A549 (cell line): ENCODE results near the gene OLFM3. TPM values are rescaled to one million over a fixed set of nuclear protein-coding genes. Genes with fewer than 3 reads are reported as not detected.

Source experiments
- ATAC-seq, 2 experiments: fragments of 200-7000 bp in 1 of 2; fragments of >200 bp in 1 of 2; cut with Nextera tagmentation in 1 of 2; cut with Tn5 transposase in 1 of 2; 3 replicates each; pipeline versions ENCODE4 v1.8.0 to v1.9.1; 2018 to 2020; ENCODE audit warnings: mild to moderate bottlenecking in 1 of 2, moderate library complexity in 1 of 2
- CTCF ChIA-PET: fragments of 300-600 bp; sonication (Branson Sonifier 250); formaldehyde crosslinking; extraction: SDS; loops from one replicate; lab custom pipeline; 2021; ENCODE audit warnings: antibody characterized with exemption, inconsistent platforms; lab: Yijun Ruan, JAX
- POLR2A ChIA-PET: fragments of 350-600 bp; formaldehyde crosslinking; extraction: SDS; loops from one replicate; lab custom pipeline; 2021; ENCODE audit warnings: antibody characterized with exemption, inconsistent platforms; lab: Yijun Ruan, JAX
- DNase-seq, 2 experiments: peaks; one replicate each; pipeline versions ENCODE4 v3.0.0 to v3.0.0-alpha.2; 2011 to 2016; ENCODE audit warnings: low read depth in 1 of 2, low spot score in 1 of 2
- FAIRE-seq: peaks from 2 replicates; lab custom pipeline; 2011; peaks lifted over from hg19 to GRCh38; lab: Jason Lieb, UNC
- H3K27ac ChIP-seq, 2 experiments: fragments of >200 bp; sonication (Bioruptor Twin); formaldehyde crosslinking; 3 replicates each; pipeline ENCODE4 v1.5.1; 2016 to 2017
- H3K4me1 ChIP-seq: fragments of >200 bp; sonication (Bioruptor Twin); formaldehyde crosslinking; 3 replicates; pipeline ENCODE4 v1.6.1; 2016
- H3K4me2 ChIP-seq: fragments of >200 bp; sonication (Bioruptor Twin); formaldehyde crosslinking; 3 replicates; pipeline ENCODE4 v1.6.1; 2016
- H3K4me3 ChIP-seq: fragments of >200 bp; sonication (Bioruptor Twin); formaldehyde crosslinking; 3 replicates; pipeline ENCODE4 v1.5.1; 2016
- H3K9me3 ChIP-seq: fragments of >200 bp; sonication (Bioruptor Twin); formaldehyde crosslinking; 3 replicates; pipeline ENCODE4 v1.6.1; 2016
- BCL3 ChIP-seq: fragments of >200 bp; sonication (Bioruptor Twin); formaldehyde crosslinking; IDR thresholded peaks from 3 replicates; pipeline ENCODE4 v1.6.1; 2016
- BHLHE40 ChIP-seq: IDR thresholded peaks from 2 replicates; pipeline ENCODE4 v1.6.1; 2012; ENCODE audit warnings: low read depth, low read length, inconsistent platforms
- CBX2 ChIP-seq: fragments of 200-600 bp; sonication (generic); IDR thresholded peaks from 2 replicates; pipeline ENCODE4 v1.6.1; 2016; ENCODE audit warnings: low read depth, mild to moderate bottlenecking, borderline replicate concordance
- CHD2 ChIP-seq: fragments of 150-350 bp; IDR thresholded peaks from 2 replicates; pipeline ENCODE4 v1.6.1; 2014; ENCODE audit warnings: low read length; ENCODE audit not compliant: partially characterized antibody
- EP300 ChIP-seq, 2 experiments: fragments of >200 bp; sonication (Bioruptor Twin); formaldehyde crosslinking; IDR thresholded peaks; 2 replicates in 1 of 2; 3 replicates in 1 of 2; pipeline ENCODE4 v1.6.1; 2016 to 2017
- ESRRA ChIP-seq: fragments of 150-350 bp; IDR thresholded peaks from 2 replicates; pipeline ENCODE4 v1.6.1; 2014; ENCODE audit warnings: mild to moderate bottlenecking, low read length, borderline replicate concordance
- FOSB ChIP-seq: fragments of 250-450 bp; sonication (Bioruptor Pico); IDR thresholded peaks from 2 replicates; pipeline ENCODE4 v1.5.0; 2020; ENCODE audit warnings: mild to moderate bottlenecking, moderate library complexity
- FOSL2 ChIP-seq, 2 experiments: fragments of 450-650 bp in 1 of 2; fragments of >200 bp in 1 of 2; sonication (Bioruptor Twin) in 1 of 2; formaldehyde crosslinking; IDR thresholded peaks; 2 replicates each; pipeline versions ENCODE4 v1.5.0 to v1.6.1; 2016 to 2020; ENCODE audit warnings: mild to moderate bottlenecking in 1 of 2, moderate library complexity in 1 of 2
- GATA3 ChIP-seq: IDR thresholded peaks from 2 replicates; pipeline ENCODE4 v1.6.1; 2012; ENCODE audit warnings: borderline replicate concordance
- HOXB13 ChIP-seq: fragments of 250-450 bp; sonication (Bioruptor Pico); IDR thresholded peaks from 2 replicates; pipeline ENCODE4 v1.5.0; 2020; ENCODE audit warnings: low read depth, mild to moderate bottlenecking, moderate library complexity
- HOXB5 ChIP-seq: fragments of 250-450 bp; sonication (Bioruptor Pico); IDR thresholded peaks from 2 replicates; pipeline ENCODE4 v1.5.0; 2020; ENCODE audit warnings: mild to moderate bottlenecking, moderate library complexity
- KDM1A ChIP-seq: fragments of 200-600 bp; sonication (generic); IDR thresholded peaks from 2 replicates; pipeline ENCODE4 v1.6.1; 2016; ENCODE audit warnings: low read depth, mild to moderate bottlenecking
- NFE2L2 ChIP-seq: fragments of 150-350 bp; conservative IDR thresholded peaks from 2 replicates; pipeline ENCODE4 v1.6.1; 2014; ENCODE audit warnings: low read length
- NR3C1 ChIP-seq: fragments of >200 bp; sonication (Bioruptor Twin); formaldehyde crosslinking; IDR thresholded peaks from 3 replicates; pipeline ENCODE4 v1.6.1; 2017
- POLR2A ChIP-seq: IDR thresholded peaks from 2 replicates; pipeline ENCODE4 v1.6.1; 2012; ENCODE audit warnings: mild to moderate bottlenecking, low read length
- RARB ChIP-seq: fragments of 250-450 bp; sonication (Bioruptor Pico); IDR thresholded peaks from 2 replicates; pipeline ENCODE4 v1.8.0; 2021; ENCODE audit warnings: mild to moderate bottlenecking, moderate library complexity
- RCOR1 ChIP-seq: fragments of 150-350 bp; IDR thresholded peaks from 2 replicates; pipeline ENCODE4 v1.6.1; 2014; ENCODE audit warnings: antibody characterized with exemption, low read length, low read depth
- REST ChIP-seq: fragments of 200-600 bp; sonication (generic); IDR thresholded peaks from 2 replicates; pipeline ENCODE4 v1.6.1; 2016; ENCODE audit warnings: antibody characterized with exemption, mild to moderate bottlenecking, moderate library complexity
- RNF2 ChIP-seq: fragments of 200-600 bp; sonication (generic); IDR thresholded peaks from 2 replicates; pipeline ENCODE4 v1.6.1; 2016; ENCODE audit warnings: low read depth, mild to moderate bottlenecking, antibody characterized with exemption, moderate library complexity, borderline replicate concordance
- SMC3 ChIP-seq: fragments of >200 bp; sonication (Bioruptor Twin); formaldehyde crosslinking; IDR thresholded peaks from 3 replicates; pipeline ENCODE4 v1.6.1; 2018; ENCODE audit warnings: inconsistent platforms
- TFCP2L1 ChIP-seq: fragments of 250-450 bp; sonication (Bioruptor Pico); IDR thresholded peaks from 2 replicates; pipeline ENCODE4 v1.5.0; 2021; ENCODE audit warnings: mild to moderate bottlenecking
- TP53 ChIP-seq: fragments of 250-450 bp; sonication (Bioruptor Pico); IDR thresholded peaks from 2 replicates; pipeline ENCODE4 v1.5.0; 2021; ENCODE audit warnings: mild to moderate bottlenecking, moderate library complexity
- USF2 ChIP-seq: fragments of 450-650 bp; IDR thresholded peaks from 2 replicates; pipeline ENCODE4 v1.6.1; 2014; ENCODE audit warnings: antibody characterized with exemption
- ZNF302 ChIP-seq: fragments of 250-450 bp; sonication (Bioruptor Pico); IDR thresholded peaks from 2 replicates; pipeline ENCODE4 v1.9.0; 2021; ENCODE audit warnings: inconsistent platforms, mild to moderate bottlenecking, moderate library complexity
- WGBS: methylation state at CpG from one replicate; pipeline ENCODE4 v1.1.6; 2017; ENCODE audit errors: missing lambda C conversion rate; 5-methylcytosine and 5-hydroxymethylcytosine counted together
- polyA plus RNA-seq, 4 experiments: library from polyadenylated mRNA; depleted of rRNA in 3 of 4; stranded (reverse); fragments of >200 nt; fragmentation: RNase III in 1 of 4; extraction: RNeasy Plus Mini Kit Qiagen cat#74134 plus additional on column Dnase treatment in 1 of 4; gene quantifications; 2 replicates in 3 of 4; 3 replicates in 1 of 4; pipeline ENCODE4 v1.2.3, GENCODE V29; 2011 to 2017

Gene OLFM3
- polyA plus RNA-seq, 2 of the 4 experiments (the other 2 are of a cell fraction), result not detected

- CTCF ChIA-PET, result no interaction called here
- no peaks in the 10 kb centered on the region for H3K9me3 ChIP-seq
- TF ChIP-seq HOXB13 (no peak), REST (no peak), RARB (CRISPR knock-in tag) (no peak), GATA3 (no peak), HOXB5 (CRISPR knock-in tag) (no peak), ESRRA (no peak), NFE2L2 (no peak), FOSL2 (IDR thresholded peaks at IDR 0.05) (no peak), FOSL2 (CRISPR knock-in tag; IDR thresholded peaks at IDR 0.05) (no peak), CBX2 (no peak), FOSB (CRISPR knock-in tag) (no peak), TFCP2L1 (no peak), BHLHE40 (no peak)
- no peak overlapping the region for H3K4me3 ChIP-seq
- 13% methylated on average over 4 of the region's 4 CpGs for WGBS
- no peaks in the 10 kb centered on the region for H3K4me1 ChIP-seq
- DNase-seq, result no peak
- no peak for ATAC-seq
- H3K4me2 ChIP-seq, result no peak overlapping the region
- POLR2A ChIA-PET, result no interaction called here
- FAIRE-seq, result no peak
- no peak overlapping the region for H3K27ac ChIP-seq
Measured at GRCh38 chr1:101967871-101968270, 28.9 kb downstream of the OLFM3 start.

GRCh38 chr1:101965341-101965740, 31.4 kb downstream of the OLFM3 start:
- no peak overlapping the region for H3K4me2 ChIP-seq
- H3K27ac ChIP-seq, result no peak overlapping the region
- H3K4me1 ChIP-seq, result no peaks in the 10 kb centered on the region
- ChIA-PET POLR2A (no interaction called here), CTCF (interaction anchor here (0.6 kb wide), 1 partner anchor 16 kb away, joined by 3 read pairs; no protein-coding TSS in a partner anchor)
- TF ChIP-seq USF2 (no peak), SMC3 (no peak), ZNF302 (no peak), RNF2 (no peak), RARB (CRISPR knock-in tag) (no peak), TFCP2L1 (no peak), KDM1A (no peak), POLR2A (no peak)
- 2% methylated on average over 2 of the region's 2 CpGs for WGBS
- no peak for ATAC-seq
- no peak for FAIRE-seq
- H3K4me3 ChIP-seq, result no peak overlapping the region
- DNase-seq, result no peak
- no peaks in the 10 kb centered on the region for H3K9me3 ChIP-seq

GRCh38 chr1:101964708-101965107, 32.0 kb downstream of the OLFM3 start:
- H3K9me3 ChIP-seq, result no peaks in the 10 kb centered on the region
- H3K4me3 ChIP-seq, result no peak overlapping the region
- ATAC-seq (no peak), FAIRE-seq (no peak), DNase-seq (no peak)
- no peak for TF ChIP-seq TP53
- no peak for TF ChIP-seq USF2
- no peak for TF ChIP-seq KDM1A
- TF ChIP-seq NR3C1, result no peak
- TF ChIP-seq NFE2L2, result no peak
- no peak for TF ChIP-seq BHLHE40
- TF ChIP-seq CHD2, result no peak
- TF ChIP-seq EP300 (IDR thresholded peaks at IDR 0.05), result no peak
- no peak for TF ChIP-seq CBX2
- TF ChIP-seq RCOR1, result no peak
- no peak for TF ChIP-seq RNF2
- no peak for TF ChIP-seq BCL3
- H3K4me2 ChIP-seq, result no peak overlapping the region
- WGBS, result 5% methylated on average over 1 of the region's 1 CpG
- CTCF ChIA-PET, result no interaction called here
- no peak overlapping the region for H3K27ac ChIP-seq
- POLR2A ChIA-PET, result no interaction called here
- no peaks in the 10 kb centered on the region for H3K4me1 ChIP-seq
